Inflammatory macrophage treated with lipopolysaccharide for 1 hour (primary cell): ENCODE results near the gene ZBED1.
"Not testable (repeated sequence)": the region's sequence is repeated elsewhere in the genome, so short reads cannot be mapped to it uniquely, and the experiment has no call there.

Experiments
- DNase-seq, 2 donors: peaks; one replicate each; pipeline ENCODE4 v3.0.0-alpha.2; 2020 to 2022

ZBED1 gene

GRCh38 chrX:2495595-2495994 lies 5.2 kb downstream of the ZBED1 start:
- DNase-seq: no peak

GRCh38 chrX:2492531-2493218 lies 8.1 kb downstream of the ZBED1 start:
- DNase-seq: no peak

- no peak for DNase-seq
Observed at GRCh38 chrX:2490634-2491033, 10.1 kb downstream of the ZBED1 start.

- DNase-seq: no peak
Observed at GRCh38 chrX:2489446-2490445, 11.0 kb downstream of the ZBED1 start.

GRCh38 chrX:2488621-2489285 lies 12.0 kb downstream of the ZBED1 start:
- DNase-seq: no peak

GRCh38 chrX:2487366-2487765 lies 13.4 kb downstream of the ZBED1 start:
- DNase-seq: no peak

GRCh38 chrX:2486476-2487133 lies 14.2 kb downstream of the ZBED1 start:
- DNase-seq: no peak

- no peak for DNase-seq
Observed at GRCh38 chrX:2485789-2486345, 14.9 kb downstream of the ZBED1 start.

GRCh38 chrX:2484721-2485648 lies 15.8 kb downstream of the ZBED1 start:
- no peak for DNase-seq

- no peak for DNase-seq
Observed at GRCh38 chrX:2484256-2484655, 16.5 kb downstream of the ZBED1 start.

- DNase-seq: no peak
Observed at GRCh38 chrX:2483398-2484060, 17.2 kb downstream of the ZBED1 start.

- DNase-seq: not testable (repeated sequence)
Observed at GRCh38 chrX:2481597-2481996, 19.2 kb downstream of the ZBED1 start.

GRCh38 chrX:2479982-2480381 lies 20.8 kb downstream of the ZBED1 start:
- DNase-seq: not testable (repeated sequence)

GRCh38 chrX:2479420-2479780 lies 21.4 kb downstream of the ZBED1 start:
- DNase-seq: no peak

- no peak for DNase-seq
Observed at GRCh38 chrX:2478546-2479419, 22.0 kb downstream of the ZBED1 start.

GRCh38 chrX:2477313-2477712 lies 23.5 kb downstream of the ZBED1 start:
- DNase-seq: not testable (repeated sequence)

GRCh38 chrX:2474963-2475726 lies 25.6 kb downstream of the ZBED1 start:
- DNase-seq: no peak

GRCh38 chrX:2474280-2474962 lies 26.4 kb downstream of the ZBED1 start:
- DNase-seq: no peak
